Liver (tissue), 2 donors: ENCODE results near the gene REPS2.

Source experiments
- CTCF ChIP-seq: fragments of 150-350 bp; IDR thresholded peaks from 2 replicates; pipeline ENCODE4 v1.5.1; 2017; ENCODE audit warnings: improper control_type of control experiment, low read depth, low read length; ENCODE audit not compliant: missing input control
- REST ChIP-seq: IDR thresholded peaks from 2 replicates; pipeline ENCODE4 v1.6.1; 2016; ENCODE audit warnings: antibody characterized with exemption, mild to moderate bottlenecking
- donor health status: healthy.

- TF ChIP-seq CTCF, result no peak
- no peak for TF ChIP-seq REST
Measured at GRCh38 chrX:17040711-17041110, 94.3 kb downstream of the REPS2 start.
